Ovary (tissue), 3 donors: ENCODE results near the gene AIG1.

ENCODE experiments used
- EP300 ChIP-seq: sonication (generic); formaldehyde crosslinking; IDR thresholded peaks from one replicate; pipeline ENCODE4 v1.6.1; 2017; ENCODE audit warnings: antibody characterized with exemption
- TF ChIP-seq, protein P1 (sequence below), 3 donors: fragments of 450-650 bp in 2 of 3; fragments of 200-600 bp in 1 of 3; IDR thresholded peaks; one replicate each; pipeline versions ENCODE4 v1.5.1 to v1.8.0; 2016 to 2022; ENCODE audit warnings: antibody characterized with exemption in 3 of 3, mild to moderate bottlenecking in 1 of 3
- donor health status: DM: no; HTN: no; CAD: no.

DNA sequence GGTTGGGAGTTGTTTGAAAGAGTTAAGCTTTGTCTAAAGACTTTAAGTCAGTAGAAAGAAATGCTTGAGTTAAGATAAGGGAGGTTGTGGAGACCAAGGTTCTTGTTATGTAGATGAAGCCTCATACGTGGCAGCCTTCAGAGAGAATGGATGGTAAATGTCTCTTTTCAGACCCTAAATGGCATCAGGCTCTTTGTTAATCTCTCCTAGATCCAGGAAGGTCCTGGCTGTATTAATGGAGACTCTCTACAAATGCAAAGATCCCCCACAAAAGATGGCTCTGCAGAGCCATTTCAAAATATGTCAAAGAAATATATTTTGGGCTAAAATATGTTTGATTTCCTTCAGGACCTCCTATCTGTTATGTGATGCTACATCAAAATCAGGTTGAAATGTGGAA lies 228.2 kb downstream of the AIG1 start:
- TF ChIP-seq, protein P1, sequence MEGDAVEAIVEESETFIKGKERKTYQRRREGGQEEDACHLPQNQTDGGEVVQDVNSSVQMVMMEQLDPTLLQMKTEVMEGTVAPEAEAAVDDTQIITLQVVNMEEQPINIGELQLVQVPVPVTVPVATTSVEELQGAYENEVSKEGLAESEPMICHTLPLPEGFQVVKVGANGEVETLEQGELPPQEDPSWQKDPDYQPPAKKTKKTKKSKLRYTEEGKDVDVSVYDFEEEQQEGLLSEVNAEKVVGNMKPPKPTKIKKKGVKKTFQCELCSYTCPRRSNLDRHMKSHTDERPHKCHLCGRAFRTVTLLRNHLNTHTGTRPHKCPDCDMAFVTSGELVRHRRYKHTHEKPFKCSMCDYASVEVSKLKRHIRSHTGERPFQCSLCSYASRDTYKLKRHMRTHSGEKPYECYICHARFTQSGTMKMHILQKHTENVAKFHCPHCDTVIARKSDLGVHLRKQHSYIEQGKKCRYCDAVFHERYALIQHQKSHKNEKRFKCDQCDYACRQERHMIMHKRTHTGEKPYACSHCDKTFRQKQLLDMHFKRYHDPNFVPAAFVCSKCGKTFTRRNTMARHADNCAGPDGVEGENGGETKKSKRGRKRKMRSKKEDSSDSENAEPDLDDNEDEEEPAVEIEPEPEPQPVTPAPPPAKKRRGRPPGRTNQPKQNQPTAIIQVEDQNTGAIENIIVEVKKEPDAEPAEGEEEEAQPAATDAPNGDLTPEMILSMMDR (IDR thresholded peaks at IDR 0.05), result no peak
- TF ChIP-seq EP300, result no peak
